Brain pericyte (primary cell): Measurements from ENCODE around the gene OSM.

Source experiments
- DNase-seq: peaks from one replicate; pipeline ENCODE4 v3.0.0-alpha.2; 2012; ENCODE audit warnings: low read depth, low spot score

The OSM gene

DNA sequence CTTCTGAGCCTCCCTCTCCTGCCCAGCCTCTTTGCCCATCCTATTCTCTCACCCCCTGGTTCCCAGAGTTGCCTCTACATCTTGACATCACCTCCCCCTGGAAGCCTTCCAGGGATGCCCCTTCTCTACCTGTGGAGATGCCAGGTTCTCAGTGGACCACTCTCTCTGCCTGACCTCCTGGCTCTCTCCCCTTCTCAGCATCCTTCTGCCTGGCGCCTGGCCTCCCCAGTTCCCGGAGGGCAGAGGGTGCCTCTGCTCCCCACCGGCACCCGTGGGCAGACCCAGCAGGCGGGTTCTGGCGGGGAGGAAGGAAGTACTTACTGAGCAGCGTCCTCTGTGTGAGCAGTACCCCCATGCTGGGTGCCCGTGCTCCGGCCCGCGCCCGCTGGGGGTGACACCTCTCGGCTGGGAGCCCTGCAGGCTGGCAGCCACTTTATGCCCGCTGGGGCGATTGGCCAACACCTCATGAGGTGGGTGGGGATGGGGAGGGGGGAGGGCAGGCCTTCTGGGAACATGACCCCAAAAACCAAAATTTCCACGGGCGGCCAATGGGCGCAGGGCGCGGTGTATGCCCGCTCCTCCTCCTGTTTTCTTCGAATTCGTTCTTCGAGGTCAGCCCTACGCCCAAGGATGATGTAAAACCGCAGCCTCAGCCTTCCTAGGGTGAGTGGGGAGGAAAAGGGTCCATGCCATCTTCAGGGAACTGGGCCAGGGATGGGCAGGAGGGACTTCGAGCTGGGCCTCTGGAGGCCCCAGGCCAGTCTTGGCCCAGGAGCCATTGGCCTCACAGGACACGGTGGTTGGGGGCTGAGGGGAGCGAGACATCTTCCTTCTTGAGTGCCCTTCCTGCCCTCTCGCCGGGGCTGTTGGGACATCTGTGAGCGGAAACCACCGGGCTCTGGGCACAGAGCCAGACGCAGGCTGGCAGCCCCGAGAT lies at the start of gene OSM:
Gene OSM (minus strand): TSS at position 407 of the 937 bp plus-strand sequence. CDS start 52 bp downstream, at position 355.
- no peak for DNase-seq

DNA sequence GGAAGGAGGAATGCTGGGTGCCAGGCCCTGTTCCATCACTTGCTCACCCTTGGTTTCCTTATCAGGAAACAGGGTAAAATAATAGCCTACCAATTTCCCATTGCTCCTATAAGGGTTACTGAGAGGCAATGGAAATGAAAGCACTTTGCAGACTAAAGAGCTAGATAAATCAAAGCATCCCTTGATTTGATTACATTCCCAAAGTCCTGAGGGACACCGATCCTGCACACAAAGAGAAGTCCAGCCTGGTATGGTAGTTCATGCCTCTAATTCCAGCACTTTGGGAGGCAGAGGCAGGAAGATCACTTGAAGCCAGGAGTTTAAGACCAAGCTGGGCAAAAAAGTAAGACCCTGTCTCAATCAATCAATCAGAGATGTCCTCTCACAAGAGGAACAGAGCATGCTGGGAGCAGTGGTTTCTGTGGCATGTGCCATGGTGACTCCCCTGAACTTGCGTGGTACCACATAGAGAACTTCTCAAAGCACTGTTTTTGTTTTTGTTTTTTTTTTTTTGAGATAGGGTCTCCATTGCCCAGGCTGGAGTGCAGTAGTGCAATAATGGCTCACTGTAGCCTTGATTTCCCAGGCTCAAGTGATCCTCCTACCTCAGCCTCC lies 49.4 kb upstream of the OSM start:
- no peak for DNase-seq

DNA sequence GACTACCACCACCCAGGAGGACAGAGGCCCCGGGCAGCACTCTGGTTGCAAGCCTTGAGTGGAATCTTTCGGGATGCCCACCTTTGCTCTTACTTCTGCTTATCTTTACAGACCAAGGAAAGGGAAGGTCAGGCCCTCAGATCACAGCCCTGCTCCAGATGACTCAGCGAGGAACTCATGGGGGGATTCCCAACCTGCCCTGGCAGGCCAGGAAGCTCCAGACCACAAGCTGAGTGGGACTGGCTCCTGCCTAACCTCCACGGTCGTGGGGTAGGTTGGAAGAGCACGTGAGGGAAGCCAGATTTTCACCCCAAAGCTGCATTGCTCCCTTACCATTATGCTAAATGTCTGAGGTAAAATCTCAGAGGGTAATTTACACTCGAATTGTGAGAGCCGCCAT lies 48.3 kb upstream of the OSM start:
- no peak for DNase-seq

DNA sequence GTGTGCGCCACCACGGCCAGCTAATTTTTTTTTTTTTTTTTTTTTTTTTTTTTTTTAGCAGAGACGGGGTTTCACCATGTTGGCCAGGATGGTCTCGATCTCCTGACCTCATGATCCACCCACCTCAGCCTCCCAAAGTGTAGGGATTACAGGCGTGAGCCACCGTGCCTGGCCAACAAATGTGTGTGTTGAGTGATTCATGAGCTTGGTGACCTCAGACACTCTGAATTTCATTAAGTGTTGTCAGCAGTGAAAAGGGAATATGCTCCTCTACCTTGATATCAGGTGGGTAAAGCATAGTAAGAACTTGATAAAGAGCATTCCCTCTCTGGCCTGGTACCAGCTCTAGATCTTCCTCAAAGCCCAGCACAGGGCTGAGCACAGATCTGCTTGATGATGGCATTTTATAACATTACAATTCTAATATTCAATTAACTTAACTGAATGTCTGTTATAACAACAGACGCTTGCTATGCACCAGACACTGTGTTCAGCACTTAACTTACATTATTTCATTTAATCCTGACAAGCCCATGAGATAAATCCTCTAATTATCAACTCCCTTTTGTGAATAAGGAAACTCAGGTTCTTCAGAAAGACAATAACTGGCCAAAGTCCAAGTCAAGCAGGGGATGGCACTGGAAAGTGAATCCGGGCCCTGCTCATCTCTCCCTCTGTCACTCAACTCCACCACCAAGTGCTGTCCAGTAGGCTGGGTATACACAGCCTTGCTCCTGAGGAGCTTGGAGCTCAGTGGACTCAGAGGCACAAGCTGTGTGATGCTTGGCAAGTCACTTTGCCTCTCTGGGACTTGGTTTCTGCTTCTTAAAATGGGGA lies 47.1 kb upstream of the OSM start:
- DNase-seq, result no peak

DNA sequence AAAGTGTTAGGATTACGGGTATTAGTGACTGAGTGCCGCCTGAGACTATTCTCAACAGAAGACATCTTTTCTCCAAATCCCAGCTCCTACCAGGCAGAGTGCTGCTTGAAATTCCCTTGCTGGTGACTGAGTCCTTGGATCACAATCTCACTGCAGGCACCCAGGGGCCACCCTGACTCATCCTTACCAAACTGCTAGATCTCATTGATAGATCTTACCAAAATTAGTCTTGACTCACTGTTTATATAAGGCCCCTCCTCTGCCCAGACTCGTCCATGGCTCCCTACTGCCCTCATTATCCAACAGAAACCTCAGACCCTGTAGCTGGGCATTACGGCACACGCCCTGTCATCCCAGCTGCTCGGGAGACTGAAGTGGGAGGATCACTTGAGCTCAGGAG lies 45.4 kb upstream of the OSM start:
- DNase-seq, result no peak

DNA sequence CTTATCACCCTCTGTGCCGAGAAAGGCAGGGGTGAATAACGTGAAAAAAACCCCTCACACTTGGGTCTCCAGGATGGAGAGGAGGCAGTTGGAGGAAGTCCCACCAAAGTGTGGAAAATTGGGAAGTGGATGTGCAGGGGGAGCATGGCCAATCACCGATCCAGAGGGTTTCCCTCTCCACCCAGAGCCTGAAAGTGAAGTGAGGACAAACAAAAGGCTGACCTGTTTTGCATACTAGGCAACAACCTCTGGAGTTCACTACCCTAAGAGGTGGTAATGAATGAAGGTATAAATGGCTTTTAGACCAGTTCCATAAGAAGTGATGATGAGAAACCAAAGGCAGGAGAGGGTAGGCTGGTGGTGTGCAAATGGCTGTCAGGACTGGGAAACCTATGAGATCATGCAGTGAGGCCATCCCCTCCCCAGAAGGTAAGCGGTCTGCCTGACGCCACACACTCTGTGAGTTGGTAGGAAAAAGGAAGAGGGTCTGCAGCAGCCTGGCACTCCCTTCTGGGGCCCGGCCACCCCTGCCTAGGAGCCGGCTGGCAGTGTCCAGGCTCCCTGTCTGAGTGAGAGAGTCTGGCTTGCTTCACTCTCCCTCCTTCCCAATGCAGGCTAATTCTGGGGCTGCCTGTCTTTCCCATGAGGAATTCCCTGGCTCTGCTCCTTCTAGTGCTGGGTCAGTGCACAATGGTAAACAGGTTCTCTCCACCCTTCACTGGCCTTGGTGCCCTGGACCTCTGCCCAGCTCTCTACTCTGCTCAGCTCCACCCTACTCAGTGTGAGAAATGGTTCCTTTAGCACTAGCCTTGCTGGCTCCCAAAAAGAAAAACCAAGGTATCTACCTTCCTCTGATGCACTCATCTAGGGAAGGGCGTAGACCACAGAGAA lies 44.5 kb upstream of the OSM start:
- DNase-seq, result no peak

DNA sequence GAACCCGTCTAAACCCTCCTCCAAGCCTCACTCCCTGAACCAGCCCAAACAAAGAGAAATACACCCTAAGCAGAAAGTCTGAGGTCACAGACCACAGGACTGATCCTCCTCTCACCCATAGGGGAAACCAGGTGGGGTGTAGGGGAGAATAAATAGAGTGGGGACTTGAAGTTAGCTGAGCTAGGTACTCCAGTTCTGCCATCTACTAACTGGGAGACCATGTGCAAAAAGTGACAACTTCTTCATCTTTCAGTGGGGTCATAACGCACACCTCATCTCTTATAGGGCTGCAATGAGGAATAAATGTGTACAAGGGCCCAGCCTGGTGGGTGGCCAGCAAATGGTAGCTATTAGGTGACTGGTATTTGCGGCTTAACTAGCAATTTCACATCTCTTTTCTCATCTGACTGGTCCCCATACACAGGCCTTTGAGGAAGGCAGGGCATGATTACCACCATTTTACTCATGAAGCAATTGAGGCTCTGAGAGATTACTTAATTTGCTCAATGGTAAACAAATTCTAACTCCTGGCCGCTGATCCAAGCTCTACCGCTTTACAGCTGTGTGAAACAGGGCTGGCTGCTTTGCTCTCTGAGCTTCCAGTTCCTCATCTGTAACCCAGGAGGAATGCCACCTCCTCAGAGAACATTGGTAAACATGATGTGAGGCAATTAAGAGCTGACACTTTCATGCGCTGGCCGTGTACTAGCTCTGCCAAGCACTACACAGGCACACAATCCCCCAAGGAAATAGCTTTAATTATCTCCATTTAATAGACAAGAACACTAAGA lies 43.5 kb upstream of the OSM start:
- no peak for DNase-seq

DNA sequence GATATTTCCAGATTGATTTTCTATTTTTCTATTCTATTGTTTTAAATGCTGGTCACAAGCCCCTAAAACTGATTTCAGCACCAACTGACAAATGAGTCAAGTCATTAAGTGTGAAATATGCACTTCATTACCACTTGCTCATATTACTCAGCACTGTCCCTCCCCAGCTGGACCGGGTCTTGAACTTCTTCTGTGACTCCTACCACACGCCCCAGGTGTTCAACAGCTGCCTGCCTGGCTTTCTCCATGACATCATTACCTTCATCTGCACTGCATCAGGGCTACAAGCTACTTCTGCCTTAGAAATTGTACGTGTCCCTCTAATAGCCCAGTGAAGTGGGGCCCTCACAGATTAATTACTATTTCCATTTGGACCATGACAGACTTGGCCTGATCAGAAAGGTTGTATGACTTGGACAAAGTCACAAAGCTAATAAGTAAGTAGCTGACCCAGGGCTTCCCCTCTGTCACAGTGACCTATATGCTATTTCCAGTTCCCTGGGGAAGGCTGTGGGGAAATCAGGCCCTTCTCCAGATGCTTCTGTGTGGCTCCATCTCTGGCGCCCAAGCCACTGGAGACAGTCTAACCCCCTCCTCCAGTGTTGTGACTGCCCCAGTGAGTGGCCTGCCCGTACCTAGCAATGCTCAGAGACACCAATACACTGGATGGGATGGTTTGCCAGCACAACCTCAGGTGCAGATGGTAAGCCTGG lies 42.0 kb upstream of the OSM start:
- DNase-seq, result no peak

DNA sequence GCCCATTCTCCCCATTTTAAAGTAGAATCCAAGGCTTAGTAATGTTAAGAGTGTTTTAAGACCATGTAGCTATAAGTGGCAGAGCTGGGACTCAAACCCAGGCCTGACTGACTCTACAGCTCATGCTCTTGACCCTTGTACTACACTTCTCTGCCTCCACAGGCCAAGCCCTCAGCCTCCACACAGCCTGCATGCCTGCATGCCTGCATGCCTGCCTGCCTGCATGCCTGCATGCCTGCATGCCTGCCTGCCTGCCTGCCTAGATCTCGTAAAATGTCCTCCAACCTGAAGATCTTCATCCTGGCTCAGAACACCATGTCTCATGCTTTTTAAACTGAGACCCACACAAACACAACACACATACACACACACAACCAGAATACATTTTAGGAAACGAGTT lies 41.4 kb upstream of the OSM start:
- DNase-seq, result no peak

DNA sequence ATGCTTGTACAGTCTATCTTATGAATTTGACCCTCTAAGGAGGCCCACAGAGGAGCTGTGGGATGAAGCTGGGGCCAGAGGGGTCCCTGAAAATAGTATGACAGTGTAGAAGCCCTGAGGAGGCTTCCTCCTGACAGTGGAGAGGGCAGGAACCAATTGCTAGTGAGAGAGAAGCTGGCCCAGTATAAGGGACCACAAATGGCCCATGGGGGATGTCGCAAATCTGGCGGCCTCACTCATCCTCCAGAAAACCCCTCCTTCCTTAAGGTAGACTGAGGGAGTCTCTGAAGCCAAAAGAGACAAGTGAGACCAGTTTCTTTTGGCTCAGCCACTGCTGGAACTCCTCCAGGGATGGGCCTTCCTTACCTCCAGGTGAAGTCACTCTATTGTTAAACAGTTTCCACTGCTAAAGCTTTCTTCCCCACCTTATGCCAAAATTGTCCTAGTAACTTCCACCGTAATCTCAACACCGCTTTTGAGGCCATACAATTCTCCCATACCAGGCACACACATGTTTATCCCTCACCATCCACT lies 40.5 kb upstream of the OSM start:
- no peak for DNase-seq

DNA sequence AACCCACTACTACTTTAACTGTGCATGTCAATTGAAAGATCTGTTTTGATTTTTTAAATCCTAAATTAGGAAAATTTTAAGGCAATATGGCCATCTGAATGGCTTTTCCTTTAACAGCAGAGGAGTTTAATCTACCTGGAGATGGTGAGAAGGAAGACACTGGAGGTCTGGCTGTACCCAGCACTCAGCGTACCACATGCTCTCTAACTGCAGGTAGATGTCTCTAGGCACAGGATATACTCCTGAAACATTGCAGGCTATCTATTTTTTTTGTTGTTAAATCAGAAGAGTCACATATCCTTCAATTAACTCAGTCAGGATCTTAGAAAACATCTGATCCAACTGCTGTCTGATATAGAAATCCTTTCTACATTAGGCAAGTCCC lies 40.0 kb upstream of the OSM start:
- no peak for DNase-seq

DNA sequence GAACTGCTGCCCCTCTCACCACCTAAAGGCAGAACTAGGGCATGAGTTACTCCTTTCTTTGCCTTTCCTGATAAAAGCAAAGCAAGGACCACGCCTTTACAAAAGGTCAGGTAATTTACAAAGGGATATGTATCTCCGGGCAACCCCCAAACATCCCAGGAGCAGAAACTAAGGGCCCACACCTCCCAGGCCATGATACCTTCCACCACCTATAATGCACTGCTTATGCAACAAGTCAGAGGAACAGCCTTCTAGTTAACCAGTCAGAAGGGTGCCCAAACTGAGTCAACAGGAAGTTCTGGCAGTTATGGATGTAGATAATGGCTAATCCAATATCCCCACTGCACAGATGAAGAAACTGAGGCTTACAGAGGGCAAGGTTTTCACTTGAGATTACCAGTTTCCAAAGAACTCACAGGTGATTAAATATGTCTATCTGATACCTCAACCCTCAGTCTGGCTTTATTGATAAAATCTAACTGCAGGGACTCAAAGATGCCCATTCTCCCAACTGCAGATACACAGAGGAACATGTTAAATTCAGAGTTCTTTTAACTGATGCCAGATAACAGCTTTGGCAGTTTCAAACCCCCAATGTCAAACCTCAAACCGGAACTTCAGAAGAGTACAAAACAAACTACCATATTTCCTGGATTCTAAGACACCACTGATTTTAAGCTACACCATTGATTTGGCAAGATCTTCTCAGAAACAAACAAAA lies 39.4 kb upstream of the OSM start:
- DNase-seq, result no peak

DNA sequence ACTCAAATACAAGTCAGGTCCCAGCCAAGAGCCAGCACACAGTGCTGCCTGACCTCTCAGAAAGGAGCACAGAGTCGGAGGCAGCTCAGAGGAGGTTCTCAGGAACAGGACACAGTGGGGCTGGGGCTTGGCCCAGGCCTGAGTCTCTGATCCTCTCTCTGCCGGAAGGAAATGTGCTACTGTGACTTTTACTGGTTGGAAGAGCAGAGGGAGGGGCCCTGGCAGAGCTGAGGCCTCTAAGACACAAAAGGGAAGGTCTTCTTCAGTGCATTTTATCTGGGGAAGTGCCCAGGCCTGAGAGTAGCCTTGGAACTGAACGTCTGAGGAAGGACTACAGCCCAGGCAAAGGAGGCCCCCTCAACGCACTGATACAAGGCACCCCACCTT lies 38.9 kb upstream of the OSM start:
- DNase-seq, result no peak

DNA sequence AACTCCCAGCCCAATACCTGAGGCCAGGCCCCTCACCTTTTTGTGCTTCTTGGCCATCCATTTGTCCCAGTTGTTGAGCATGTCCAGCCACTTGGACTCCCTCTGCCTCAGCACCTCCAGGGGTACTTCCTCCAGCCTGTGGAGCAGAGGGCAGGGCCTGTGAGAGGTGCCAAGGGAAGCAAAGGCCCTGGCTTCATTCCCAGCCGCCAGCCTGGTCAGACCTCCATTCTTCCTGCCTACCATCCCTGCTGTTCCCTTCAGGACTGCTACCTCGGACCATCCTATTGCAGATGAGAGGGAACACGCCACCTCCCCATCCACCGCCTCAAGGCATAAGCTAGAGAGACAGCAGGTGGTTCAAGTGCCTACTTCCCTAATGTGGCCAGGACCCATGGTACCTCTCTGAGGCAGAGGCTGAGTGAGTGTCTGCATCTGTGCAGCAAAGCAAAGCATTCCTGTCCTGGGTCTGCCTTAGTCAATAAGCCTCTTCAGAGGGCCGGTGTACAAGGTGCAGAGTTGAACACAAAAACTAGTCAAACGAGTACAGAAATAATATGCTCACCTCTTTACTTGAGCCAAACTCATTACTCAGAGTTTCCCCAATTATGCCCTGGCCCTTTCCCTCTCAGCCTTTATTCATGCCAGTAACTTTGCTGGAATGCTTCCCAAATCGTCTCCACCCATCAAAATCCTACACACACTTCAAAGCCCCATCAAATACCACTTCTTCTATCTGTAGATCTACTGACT lies 38.0 kb upstream of the OSM start:
- DNase-seq, result no peak

DNA sequence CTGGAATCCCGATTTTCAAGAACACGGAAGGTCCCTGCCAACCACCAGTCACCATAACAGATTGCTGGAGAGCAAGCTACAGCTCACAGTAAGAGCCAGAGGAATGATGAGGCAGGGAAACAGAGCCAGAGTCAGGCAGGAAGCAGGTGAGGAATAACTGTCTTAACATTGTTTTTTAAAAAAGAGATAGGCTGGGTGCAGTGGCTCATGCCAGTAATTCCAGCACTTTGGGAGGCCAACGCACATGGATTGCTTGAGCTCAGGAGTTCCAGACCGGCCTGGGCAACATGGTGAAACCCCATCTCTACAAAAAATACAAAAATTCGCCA lies 36.1 kb upstream of the OSM start:
- DNase-seq, result no peak

DNA sequence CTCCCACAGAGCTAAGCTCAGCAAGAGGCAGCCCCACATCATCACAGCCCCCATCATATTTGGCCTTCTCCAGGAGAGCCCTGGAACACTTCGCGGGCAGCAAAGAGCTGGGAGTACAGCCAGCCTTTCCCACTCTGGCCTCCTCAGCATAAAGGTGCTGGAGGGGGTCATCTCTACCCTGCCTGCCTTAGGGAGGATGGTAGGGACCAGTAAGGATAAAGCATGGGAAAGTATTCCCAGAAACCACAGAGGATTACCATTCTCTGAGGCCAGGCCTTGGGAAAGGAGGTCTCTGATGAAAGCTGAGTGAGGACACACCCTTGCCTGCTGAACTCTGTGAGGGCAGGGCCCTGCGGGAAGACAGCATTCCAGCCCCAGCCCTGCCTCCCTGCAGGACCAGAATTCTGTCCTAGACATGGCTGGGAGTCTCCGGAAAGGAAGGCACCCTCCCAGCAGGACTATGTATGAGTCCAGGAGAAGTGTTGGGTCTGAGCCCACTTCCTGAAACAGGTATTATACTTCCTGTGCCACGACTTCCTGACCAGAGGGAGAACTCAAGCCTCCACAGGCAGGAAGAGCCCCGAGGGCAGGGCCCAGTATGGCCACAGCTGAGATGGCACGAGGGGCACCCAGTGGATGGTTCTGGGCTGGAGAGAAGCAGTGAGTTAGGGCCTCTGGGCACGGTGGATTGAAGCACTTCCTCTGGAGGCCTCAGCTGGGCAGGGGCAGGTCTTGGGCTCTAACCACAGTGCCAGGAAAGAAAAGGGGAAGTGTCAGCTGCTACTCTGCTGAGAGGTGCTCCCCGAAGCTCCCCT lies 35.6 kb upstream of the OSM start:
- DNase-seq, result no peak

DNA sequence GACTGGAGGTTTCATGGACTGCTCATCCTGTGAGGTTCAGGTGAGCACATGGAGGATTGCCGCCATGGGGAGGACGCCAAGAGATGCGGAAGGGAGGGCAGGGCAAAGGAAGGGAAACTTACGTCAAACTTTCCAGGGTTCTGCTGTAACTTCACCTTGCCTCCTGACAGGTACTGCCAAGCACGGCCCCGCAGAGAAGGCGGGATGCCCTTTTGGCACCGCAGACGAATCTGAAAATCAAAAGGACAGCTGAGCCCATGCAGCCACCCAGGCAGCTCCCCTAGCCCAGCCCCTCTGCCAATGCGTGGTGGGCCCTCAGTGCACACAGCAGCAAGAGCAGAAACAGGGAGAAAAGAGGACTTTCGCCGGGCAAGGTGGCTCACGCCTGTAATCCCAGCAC lies 32.7 kb upstream of the OSM start:
- no peak for DNase-seq
